ENCODE results near the gene BRF1.

GRCh38 chr14:105348169-105348944 is 47.6 kb upstream of the BRF1 start:
- no peak for TF ChIP-seq POLR2A (IDR thresholded peaks at IDR 0.05)
- TF ChIP-seq CTCF (IDR thresholded peaks at IDR 0.05), result no peak

Measured in esophagus squamous epithelium (tissue), 4 donors.